Measurements from ENCODE around the gene CFAP157. TPM values are rescaled to one million over a fixed set of nuclear protein-coding genes. Genes with fewer than 3 reads are reported as not detected.

Gene CFAP157
- total RNA-seq, 1 donor from 2014 or later: not detected

GRCh38 chr9:127717766-127718165 lies 11.0 kb downstream of the CFAP157 start:
- H3K4me1 ChIP-seq: peaks cover 26% of the 10 kb centered on the region
- no peak overlapping the region for H3K4me3 ChIP-seq
- no peak for TF ChIP-seq POLR2AphosphoS5 (IDR thresholded peaks at IDR 0.05; ENCODE audit: insufficient read depth in 1 of 2, low read depth in 1 of 2)
- no peak for TF ChIP-seq CTCF (IDR thresholded peaks at IDR 0.05)
- no peak overlapping the region for H3K27ac ChIP-seq
- H3K9me3 ChIP-seq: no peaks in the 10 kb centered on the region
- H3K36me3 ChIP-seq: no peaks in the 10 kb centered on the region
- no peaks in the 10 kb centered on the region for H3K27me3 ChIP-seq
- no peak for DNase-seq (ENCODE audit: extremely low spot score in 2 of 2)
- intact Hi-C loops (cut with DNase I): no loop called here

- intact Hi-C loops (cut with DNase I): no loop called here
- no peak overlapping the region for H3K27ac ChIP-seq
Observed at GRCh38 chr9:127720031-127720864, 13.5 kb downstream of the CFAP157 start.

GRCh38 chr9:127720865-127721227 lies 14.1 kb downstream of the CFAP157 start:
- H3K9me3 ChIP-seq: no peaks in the 10 kb centered on the region
- DNase-seq (ENCODE audit: extremely low spot score in 2 of 2): no peak
- peaks cover 25% of the 10 kb centered on the region for H3K4me1 ChIP-seq
- H3K36me3 ChIP-seq: no peaks in the 10 kb centered on the region
- no peaks in the 10 kb centered on the region for H3K27me3 ChIP-seq
- no peak for TF ChIP-seq CTCF (IDR thresholded peaks at IDR 0.05)
- no peak for TF ChIP-seq POLR2A (IDR thresholded peaks at IDR 0.05)
- no peak for TF ChIP-seq POLR2AphosphoS5 (IDR thresholded peaks at IDR 0.05; ENCODE audit: insufficient read depth in 1 of 2, low read depth in 1 of 2)
- no peak overlapping the region for H3K27ac ChIP-seq
- intact Hi-C loops (cut with DNase I): no loop called here
- H3K4me3 ChIP-seq: no peak overlapping the region

More at GRCh38 chr9:127720031-127720864, 13.5 kb downstream of the CFAP157 start:
- Histone ChIP-seq H3K4me3 (no peak overlapping the region), H3K4me1 (peaks cover 25% of the 10 kb centered on the region), H3K9me3 (no peaks in the 10 kb centered on the region), H3K27me3 (no peaks in the 10 kb centered on the region), H3K36me3 (no peaks in the 10 kb centered on the region)
- no peak for TF ChIP-seq POLR2AphosphoS5 (IDR thresholded peaks at IDR 0.05; ENCODE audit: insufficient read depth in 1 of 2, low read depth in 1 of 2)
- no peak for TF ChIP-seq POLR2A (IDR thresholded peaks at IDR 0.05)
- no peak for TF ChIP-seq CTCF (IDR thresholded peaks at IDR 0.05)
- no peak for DNase-seq (ENCODE audit: extremely low spot score in 2 of 2)

- no peak for TF ChIP-seq POLR2A (IDR thresholded peaks at IDR 0.05)
- no peak for TF ChIP-seq CTCF (IDR thresholded peaks at IDR 0.05)
- TF ChIP-seq POLR2AphosphoS5 (IDR thresholded peaks at IDR 0.05; ENCODE audit: insufficient read depth in 1 of 2, low read depth in 1 of 2): no peak
- DNase-seq (ENCODE audit: extremely low spot score in 2 of 2): no peak
- H3K4me1 ChIP-seq: peaks cover 19% of the 10 kb centered on the region
- intact Hi-C loops (cut with DNase I): no loop called here
- H3K9me3 ChIP-seq: no peaks in the 10 kb centered on the region
- no peaks in the 10 kb centered on the region for H3K36me3 ChIP-seq
- no peak overlapping the region for H3K27ac ChIP-seq
- H3K4me3 ChIP-seq: no peak overlapping the region
- H3K27me3 ChIP-seq: no peaks in the 10 kb centered on the region
Observed at GRCh38 chr9:127721391-127721821, 14.6 kb downstream of the CFAP157 start.

GRCh38 chr9:127722055-127722745 lies 15.4 kb downstream of the CFAP157 start:
- H3K27me3 ChIP-seq: no peaks in the 10 kb centered on the region
- H3K4me3 ChIP-seq: no peak overlapping the region
- H3K4me1 ChIP-seq: peaks cover 17% of the 10 kb centered on the region
- TF ChIP-seq CTCF (IDR thresholded peaks at IDR 0.05) (no peak), POLR2A (IDR thresholded peaks at IDR 0.05) (no peak), POLR2AphosphoS5 (IDR thresholded peaks at IDR 0.05; ENCODE audit: insufficient read depth in 1 of 2, low read depth in 1 of 2) (no peak)
- intact Hi-C loops (cut with DNase I): no loop called here
- DNase-seq (ENCODE audit: extremely low spot score in 2 of 2): no peak
- no peaks in the 10 kb centered on the region for H3K36me3 ChIP-seq
- no peaks in the 10 kb centered on the region for H3K9me3 ChIP-seq
- H3K27ac ChIP-seq: no peak overlapping the region

Measured in vagina (tissue), 2 donors.